ENCODE measurements around the gene PRAMEF4.
"Not testable (repeated sequence)": the region's sequence is repeated elsewhere in the genome, so short reads cannot be mapped to it uniquely, and the experiment has no call there.

PRAMEF4 gene

GRCh38 chr1:12851779-12852178 lies 34.2 kb downstream of the PRAMEF4 start:
- H3K79me2 ChIP-seq: no peaks in the 10 kb centered on the region
- no peaks in the 10 kb centered on the region for H3K4me1 ChIP-seq
- no peak overlapping the region for H2AFZ ChIP-seq
- no peak overlapping the region for H3K27ac ChIP-seq
- H3K36me3 ChIP-seq (ENCODE audit: control insufficient read depth, insufficient read depth, low read length): no peaks in the 10 kb centered on the region
- no peak overlapping the region for H3K4me2 ChIP-seq (ENCODE audit: low read length)
- H3K9me3 ChIP-seq (ENCODE audit: control insufficient read depth, low read length): no peaks in the 10 kb centered on the region
- TF ChIP-seq CTCF (IDR thresholded peaks at IDR 0.05): no peak
- H3K9ac ChIP-seq: no peak overlapping the region
- no peak overlapping the region for H3K4me3 ChIP-seq (ENCODE audit: low read depth, low read length)
- no peaks in the 10 kb centered on the region for H3K27me3 ChIP-seq (ENCODE audit: control insufficient read depth, insufficient read depth, low read length)

- H3K4me3 ChIP-seq (ENCODE audit: low read depth, low read length); H3K4me2 ChIP-seq (ENCODE audit: low read length); H3K27ac ChIP-seq; H3K79me2 ChIP-seq; H3K9ac ChIP-seq; H2AFZ ChIP-seq; H3K4me1 ChIP-seq; H3K27me3 ChIP-seq (ENCODE audit: control insufficient read depth, insufficient read depth, low read length); H3K36me3 ChIP-seq (ENCODE audit: control insufficient read depth, insufficient read depth, low read length); H3K9me3 ChIP-seq (ENCODE audit: control insufficient read depth, low read length): not testable (repeated sequence)
These were observed 37.4 kb downstream of the PRAMEF4 start, which contains the start of gene HNRNPCL1 for GRCh38 chr1:12848620-12849019. Gene HNRNPCL1, minus strand, starts transcription at chr1:12848720. Its CDS starts 431 bp downstream, at chr1:12848289.

GRCh38 chr1:12833251-12833650 lies 52.8 kb downstream of the PRAMEF4 start:
- H3K36me3 ChIP-seq (ENCODE audit: control insufficient read depth, insufficient read depth, low read length); H3K4me2 ChIP-seq (ENCODE audit: low read length); H3K9me3 ChIP-seq (ENCODE audit: control insufficient read depth, low read length); H3K27me3 ChIP-seq (ENCODE audit: control insufficient read depth, insufficient read depth, low read length); H2AFZ ChIP-seq; H3K4me1 ChIP-seq; H3K79me2 ChIP-seq; H3K4me3 ChIP-seq (ENCODE audit: low read depth, low read length); H3K27ac ChIP-seq; H3K9ac ChIP-seq: not testable (repeated sequence)

- H3K4me2 ChIP-seq (ENCODE audit: low read length); H3K4me1 ChIP-seq; H3K4me3 ChIP-seq (ENCODE audit: low read depth, low read length); H3K9me3 ChIP-seq (ENCODE audit: control insufficient read depth, low read length); H3K9ac ChIP-seq; H3K36me3 ChIP-seq (ENCODE audit: control insufficient read depth, insufficient read depth, low read length); H2AFZ ChIP-seq; H3K27ac ChIP-seq; H3K27me3 ChIP-seq (ENCODE audit: control insufficient read depth, insufficient read depth, low read length); H3K79me2 ChIP-seq: not testable (repeated sequence)
These were observed 54.7 kb downstream of the PRAMEF4 start, which contains the start of gene PRAMEF11 for GRCh38 chr1:12831310-12831709. Gene PRAMEF11, minus strand, starts transcription at chr1:12831410. Its CDS starts 2,621 bp downstream, at chr1:12828789.
